ENCODE measurements around the gene NTNG1. TPM values are rescaled to one million over a fixed set of nuclear protein-coding genes. Genes with fewer than 3 reads are reported as not detected.

The NTNG1 gene
- total RNA-seq, 1 experiment from 2014 or later, result 1.5 TPM

GRCh38 chr1:107443027-107443426, 302.2 kb downstream of the NTNG1 start:
- no peaks in the 10 kb centered on the region for H3K27me3 Mint-ChIP-seq (ENCODE audit: low read depth)
- Histone ChIP-seq H2BK12ac (ENCODE audit: insufficient read length, low read depth, low read length) (no peak overlapping the region), H3K79me2 (ENCODE audit: insufficient read depth, low read length) (no peaks in the 10 kb centered on the region), H3K27ac (ENCODE audit: insufficient read length, low read depth, low read length) (no peak overlapping the region), H4K5ac (ENCODE audit: insufficient read length, low read depth, low read length) (no peak overlapping the region), H3K18ac (ENCODE audit: insufficient read length, low read depth, low read length) (no peak overlapping the region), H3K79me1 (ENCODE audit: insufficient read depth, low read depth, low read length, poor library complexity, severe bottlenecking) (no peaks in the 10 kb centered on the region), H3K23ac (ENCODE audit: insufficient read length, low read depth, low read length) (no peak overlapping the region), H4K91ac (ENCODE audit: insufficient read length, low read depth, low read length) (no peak overlapping the region), H3K9me3 (ENCODE audit: control insufficient read depth, low read depth, low read length) (no peaks in the 10 kb centered on the region), H3K4ac (ENCODE audit: low read depth, low read length) (no peak overlapping the region), H2BK15ac (ENCODE audit: low read depth, low read length) (no peak overlapping the region), H3K23me2 (ENCODE audit: insufficient read length, low read depth, low read length, poor library complexity, severe bottlenecking) (no peaks in the 10 kb centered on the region), H3K14ac (ENCODE audit: insufficient read depth, low read length) (no peak overlapping the region), H4K20me1 (ENCODE audit: control insufficient read depth, insufficient read depth, insufficient read length) (no peaks in the 10 kb centered on the region), H2BK120ac (ENCODE audit: low read depth, low read length, poor library complexity, severe bottlenecking) (no peak overlapping the region), H3K4me2 (ENCODE audit: insufficient read depth, insufficient read length, low read length) (no peak overlapping the region), H3T11ph (ENCODE audit: low read length) (no peak overlapping the region), H4K8ac (replicated peaks; ENCODE audit: insufficient read length, low read depth, low read length) (no peak overlapping the region), H2BK20ac (ENCODE audit: low read depth, low read length, poor library complexity, severe bottlenecking) (no peak overlapping the region), H3K56ac (ENCODE audit: insufficient read length, low read depth, low read length) (no peak overlapping the region), H2AFZ (ENCODE audit: low read length) (no peak overlapping the region), H3K9ac (ENCODE audit: extremely low read depth, insufficient read length, low read length) (no peak overlapping the region), H3K27me3 (ENCODE audit: insufficient read depth, low read length) (no peaks in the 10 kb centered on the region), H2AK5ac (ENCODE audit: insufficient read length, low read length) (no peak overlapping the region), H2BK5ac (ENCODE audit: insufficient read length, low read length) (no peak overlapping the region), H3K4me1 (ENCODE audit: insufficient read depth, low read length) (no peaks in the 10 kb centered on the region)
- no peak for DNase-seq
- WGBS (ENCODE audit: extremely low coverage, insufficient read length, low lambda C conversion rate), result no CpG with 5 or more reads among the region's 5 CpGs
- no peak overlapping the region for H3K27ac Mint-ChIP-seq
- H3K4me3 Mint-ChIP-seq, result no peak overlapping the region
- TF ChIP-seq CTCF (conservative IDR thresholded peaks at IDR 0.05), result no peak
- H3K36me3 Mint-ChIP-seq (ENCODE audit: insufficient read depth in 1 of 3, low read depth in 3 of 3), result no peaks in the 10 kb centered on the region
- H3K9me3 Mint-ChIP-seq, result no peaks in the 10 kb centered on the region
- H3K4me1 Mint-ChIP-seq, result peaks cover 2 to 4% of the 10 kb centered on the region in 2 experiments; a peak in 2 of 4 replicates
